Smooth muscle cell (in vitro differentiated cells): ENCODE measurements around the gene STN1. TPM values are rescaled to one million over a fixed set of nuclear protein-coding genes. Genes with fewer than 3 reads are reported as not detected.

Experiments
- DNase-seq: peaks from one replicate; lab custom pipeline; 2025; ENCODE audit not compliant: unreplicated experiment; lab: John Stamatoyannopoulos, UW
- H2AFZ ChIP-seq: fragments of 200-600 bp; sonication (generic); 2 replicates; pipeline ENCODE4 v1.6.0; 2016; ENCODE audit warnings: antibody characterized with exemption, low read depth, mild to moderate bottlenecking
- H3F3A ChIP-seq: fragments of 200-600 bp; sonication (generic); 2 replicates; pipeline ENCODE4 v1.6.0; 2017; ENCODE audit warnings: antibody characterized with exemption, low read depth
- H3K27ac ChIP-seq: fragments of 200-600 bp; sonication (generic); 2 replicates; pipeline ENCODE4 v1.5.1; 2016; ENCODE audit warnings: low read depth, mild to moderate bottlenecking
- H3K27me3 ChIP-seq: fragments of 200-600 bp; sonication (generic); 2 replicates; pipeline ENCODE4 v1.6.1; 2016; ENCODE audit warnings: low read depth, mild to moderate bottlenecking
- H3K36me3 ChIP-seq: fragments of 200-600 bp; sonication (generic); 2 replicates; pipeline ENCODE4 v1.5.1; 2016; ENCODE audit warnings: low read depth
- H3K4me1 ChIP-seq: fragments of 200-600 bp; sonication (generic); 2 replicates; pipeline ENCODE4 v1.5.1; 2016; ENCODE audit warnings: low read depth
- H3K4me2 ChIP-seq: fragments of 200-600 bp; sonication (generic); 2 replicates; pipeline ENCODE4 v1.6.0; 2016; ENCODE audit warnings: mild to moderate bottlenecking
- H3K4me3 ChIP-seq: fragments of 200-600 bp; sonication (generic); 2 replicates; pipeline ENCODE4 v1.5.1; 2016; ENCODE audit warnings: mild to moderate bottlenecking
- H3K79me2 ChIP-seq: fragments of 200-600 bp; sonication (generic); 2 replicates; pipeline ENCODE4 v1.6.0; 2016; ENCODE audit warnings: low read depth, mild to moderate bottlenecking
- H3K9ac ChIP-seq: fragments of 200-600 bp; sonication (generic); 2 replicates; pipeline ENCODE4 v1.6.0; 2016; ENCODE audit warnings: low read depth
- H3K9me3 ChIP-seq: fragments of 200-600 bp; sonication (generic); replicated peaks from 2 replicates; pipeline ENCODE4 v1.5.1; 2016; ENCODE audit warnings: low read depth
- H4K20me1 ChIP-seq: fragments of 200-600 bp; sonication (generic); 2 replicates; pipeline ENCODE4 v1.6.0; 2016; ENCODE audit warnings: low read depth
- CTCF ChIP-seq: fragments of 200-600 bp; sonication (generic); IDR thresholded peaks from 2 replicates; pipeline ENCODE4 v1.5.1; 2017; ENCODE audit warnings: borderline replicate concordance, mild to moderate bottlenecking, antibody characterized with exemption; ENCODE audit not compliant: insufficient read depth, poor library complexity, severe bottlenecking
- WGBS: methylation state at CpG from one replicate; pipeline ENCODE4 v1.1.7; 2016; ENCODE audit warnings: low lambda C conversion rate; 5-methylcytosine and 5-hydroxymethylcytosine counted together
- polyA plus RNA-seq: library from polyadenylated mRNA; unstranded; fragments of >200 nt; fragmentation: Nextera tagmentation; extraction: Ambion mirVana; gene quantifications from 2 replicates; pipeline ENCODE4 v1.2.1, GENCODE V29; 2016
- total RNA-seq: library from RNA; depleted of rRNA; stranded (reverse); fragments of >200 nt; gene quantifications from 2 replicates; pipeline ENCODE4 v1.2.3, GENCODE V29; 2014

Gene STN1
- total and polyA plus RNA-seq, 2 experiments from 2014 or later = 34.9 to 38.6 TPM

- Histone ChIP-seq H4K20me1 (no peaks in the 10 kb centered on the region), H3K9ac (no peak overlapping the region), H3K9me3 (no peaks in the 10 kb centered on the region), H3K36me3 (no peaks in the 10 kb centered on the region), H3K4me3 (no peak overlapping the region), H3F3A (no peaks in the 10 kb centered on the region), H3K79me2 (no peaks in the 10 kb centered on the region), H3K4me2 (no peak overlapping the region), H2AFZ (no peak overlapping the region), H3K27ac (no peak overlapping the region), H3K27me3 (no peaks in the 10 kb centered on the region), H3K4me1 (no peaks in the 10 kb centered on the region)
- WGBS = 84% methylated on average over 2 of the region's 2 CpGs
- TF ChIP-seq CTCF = no peak
- DNase-seq = no peak
Measured at GRCh38 chr10:103926722-103927319, 8.8 kb upstream of the STN1 start.

DNA sequence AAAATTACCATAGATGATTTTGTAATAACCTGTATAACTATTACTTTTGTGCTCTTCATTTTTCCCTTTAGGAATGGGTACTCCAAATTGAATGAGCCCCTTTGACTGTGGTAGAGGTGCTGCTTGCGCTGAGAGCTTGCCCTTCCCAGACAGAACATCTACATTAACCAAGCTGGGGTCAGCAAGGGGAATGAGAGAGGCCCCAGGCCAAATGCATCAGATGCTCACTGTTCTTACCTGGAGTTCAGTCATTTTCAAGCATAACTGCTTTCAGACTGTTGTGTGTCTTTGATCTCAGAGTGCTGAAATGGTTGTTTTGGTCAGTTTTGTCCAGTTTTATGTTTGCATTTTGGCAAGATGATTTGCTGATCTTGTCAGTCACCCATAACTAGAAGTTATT, 7.6 kb upstream of the STN1 start:
- no peaks in the 10 kb centered on the region for H3K27me3 ChIP-seq
- WGBS = 91% methylated on average over 1 of the region's 1 CpG
- no peaks in the 10 kb centered on the region for H3K4me1 ChIP-seq
- H3F3A ChIP-seq = no peaks in the 10 kb centered on the region
- no peaks in the 10 kb centered on the region for H4K20me1 ChIP-seq
- no peak overlapping the region for H3K4me2 ChIP-seq
- H3K4me3 ChIP-seq = no peak overlapping the region
- TF ChIP-seq CTCF = no peak
- H3K9ac ChIP-seq = no peak overlapping the region
- no peak overlapping the region for H3K27ac ChIP-seq
- no peaks in the 10 kb centered on the region for H3K9me3 ChIP-seq
- no peaks in the 10 kb centered on the region for H3K79me2 ChIP-seq
- no peak overlapping the region for H2AFZ ChIP-seq
- DNase-seq = no peak
- no peaks in the 10 kb centered on the region for H3K36me3 ChIP-seq

- Histone ChIP-seq H3K4me3 (no peak overlapping the region), H3K4me2 (no peak overlapping the region), H2AFZ (no peak overlapping the region), H3K27me3 (no peaks in the 10 kb centered on the region), H3F3A (no peaks in the 10 kb centered on the region), H4K20me1 (no peaks in the 10 kb centered on the region), H3K4me1 (no peaks in the 10 kb centered on the region), H3K36me3 (no peaks in the 10 kb centered on the region), H3K27ac (peak overlapping the region; percentile 72), H3K9me3 (no peaks in the 10 kb centered on the region), H3K79me2 (no peaks in the 10 kb centered on the region), H3K9ac (no peak overlapping the region)
- no peak for TF ChIP-seq CTCF
- DNase-seq = no peak
- WGBS = 38% methylated on average over 3 of the region's 3 CpGs
Measured at GRCh38 chr10:103923502-103923901, 5.5 kb upstream of the STN1 start.

DNA sequence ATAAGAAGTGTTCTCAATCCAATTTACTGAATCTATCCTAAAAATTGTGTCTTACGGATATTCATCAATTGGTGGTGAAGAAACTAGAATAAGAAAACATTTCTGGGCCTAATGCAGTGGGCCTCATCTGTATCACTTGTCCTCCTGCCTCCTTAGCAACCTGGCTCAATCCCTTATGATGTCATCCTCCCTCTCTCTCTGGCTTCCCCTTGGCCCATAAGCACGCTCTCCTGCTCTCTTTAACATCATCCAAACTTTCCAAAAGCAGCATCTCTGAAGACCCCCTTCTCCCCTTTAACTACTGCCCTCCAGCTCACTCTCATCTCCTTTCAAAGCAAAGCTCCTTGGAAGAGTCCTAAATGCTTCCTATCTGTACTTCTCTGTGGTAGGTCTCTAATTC, 4.7 kb upstream of the STN1 start:
- 96% methylated on average over 2 of the region's 2 CpGs for WGBS
- Histone ChIP-seq H3K27me3 (no peaks in the 10 kb centered on the region), H3K9me3 (no peaks in the 10 kb centered on the region), H3K4me1 (no peaks in the 10 kb centered on the region), H3F3A (no peaks in the 10 kb centered on the region), H3K9ac (no peak overlapping the region), H4K20me1 (no peaks in the 10 kb centered on the region), H3K4me3 (no peak overlapping the region), H3K4me2 (no peak overlapping the region), H3K79me2 (no peaks in the 10 kb centered on the region), H2AFZ (no peak overlapping the region), H3K27ac (peak overlapping the region; percentile 72), H3K36me3 (no peaks in the 10 kb centered on the region)
- no peak for DNase-seq
- no peak for TF ChIP-seq CTCF
